UCSD-AML1 (cell line): ENCODE data around the gene TTBK2.
"Not testable (repeated sequence)": the region's sequence is repeated elsewhere in the genome, so short reads cannot be mapped to it uniquely, and the experiment has no call there.

Experiments used
- DNase-seq: peaks from one replicate; lab custom pipeline; 2025; ENCODE audit not compliant: unreplicated experiment; lab: John Stamatoyannopoulos, UW

The TTBK2 gene

DNA sequence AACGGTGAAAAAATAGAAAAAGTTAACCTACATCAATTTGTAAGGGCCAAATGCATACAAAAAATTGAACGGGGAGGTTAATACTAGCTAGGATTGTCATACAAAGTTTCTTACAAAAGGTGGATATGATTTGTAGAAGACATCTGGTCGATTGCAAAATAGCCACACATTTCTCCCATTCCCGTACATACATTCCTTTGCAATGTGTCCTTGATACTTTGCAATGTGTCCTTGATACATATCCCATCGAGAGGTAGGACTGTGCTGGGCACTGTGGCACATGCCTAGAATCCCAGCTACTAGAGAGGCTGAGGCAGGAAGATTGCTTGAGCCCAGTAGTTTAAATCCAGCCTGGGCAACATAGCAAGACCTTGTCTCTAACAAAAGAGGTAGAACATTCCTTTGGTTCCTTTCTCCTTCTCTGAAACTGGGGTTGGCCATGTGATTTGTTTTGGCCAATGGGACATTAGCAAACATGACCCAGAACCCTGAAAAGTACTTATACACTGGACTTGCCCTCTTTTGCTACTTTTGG lies 9.5 kb downstream of the TTBK2 start:
- no peak for DNase-seq

GRCh38 chr15:42908538-42908937 lies 12.0 kb downstream of the TTBK2 start:
- DNase-seq, result no peak

- DNase-seq, result no peak
Observed at GRCh38 chr15:42903388-42904324, 16.9 kb downstream of the TTBK2 start.

DNA sequence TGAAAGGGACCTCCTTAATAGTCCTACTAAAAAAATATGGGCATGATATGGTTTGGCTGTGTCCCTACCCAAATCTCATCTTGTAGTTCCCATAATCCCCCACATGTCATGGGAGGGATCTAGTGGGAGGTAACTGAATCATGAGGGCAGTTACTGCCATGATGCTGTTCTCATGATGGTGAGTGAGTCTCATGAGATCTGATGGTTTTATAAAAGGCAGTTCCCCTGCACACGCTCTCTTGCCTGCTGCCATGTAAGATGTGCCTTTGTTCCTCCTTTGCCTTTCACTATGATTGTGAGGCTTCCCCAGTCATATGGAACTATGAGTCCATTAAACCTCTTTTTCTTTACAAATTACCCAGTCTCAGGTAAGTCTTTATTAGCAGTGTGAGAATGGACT lies 26.7 kb downstream of the TTBK2 start:
- not testable (repeated sequence) for DNase-seq

- DNase-seq, result no peak
Observed at GRCh38 chr15:42891569-42891968, 29.0 kb downstream of the TTBK2 start.

- no peak for DNase-seq
Observed at GRCh38 chr15:42890161-42890913, 30.2 kb downstream of the TTBK2 start.

- DNase-seq, result not testable (repeated sequence)
Observed at GRCh38 chr15:42887384-42887783, 33.2 kb downstream of the TTBK2 start.

GRCh38 chr15:42880121-42880520 lies 40.5 kb downstream of the TTBK2 start:
- DNase-seq, result no peak

- no peak for DNase-seq
Observed at GRCh38 chr15:42879443-42879842, 41.1 kb downstream of the TTBK2 start.

GRCh38 chr15:42876224-42876623 lies 44.4 kb downstream of the TTBK2 start:
- DNase-seq, result no peak

GRCh38 chr15:42868683-42869082 lies 51.9 kb downstream of the TTBK2 start:
- no peak for DNase-seq

- no peak for DNase-seq
Observed at GRCh38 chr15:42863572-42864239, 56.9 kb downstream of the TTBK2 start.

DNA sequence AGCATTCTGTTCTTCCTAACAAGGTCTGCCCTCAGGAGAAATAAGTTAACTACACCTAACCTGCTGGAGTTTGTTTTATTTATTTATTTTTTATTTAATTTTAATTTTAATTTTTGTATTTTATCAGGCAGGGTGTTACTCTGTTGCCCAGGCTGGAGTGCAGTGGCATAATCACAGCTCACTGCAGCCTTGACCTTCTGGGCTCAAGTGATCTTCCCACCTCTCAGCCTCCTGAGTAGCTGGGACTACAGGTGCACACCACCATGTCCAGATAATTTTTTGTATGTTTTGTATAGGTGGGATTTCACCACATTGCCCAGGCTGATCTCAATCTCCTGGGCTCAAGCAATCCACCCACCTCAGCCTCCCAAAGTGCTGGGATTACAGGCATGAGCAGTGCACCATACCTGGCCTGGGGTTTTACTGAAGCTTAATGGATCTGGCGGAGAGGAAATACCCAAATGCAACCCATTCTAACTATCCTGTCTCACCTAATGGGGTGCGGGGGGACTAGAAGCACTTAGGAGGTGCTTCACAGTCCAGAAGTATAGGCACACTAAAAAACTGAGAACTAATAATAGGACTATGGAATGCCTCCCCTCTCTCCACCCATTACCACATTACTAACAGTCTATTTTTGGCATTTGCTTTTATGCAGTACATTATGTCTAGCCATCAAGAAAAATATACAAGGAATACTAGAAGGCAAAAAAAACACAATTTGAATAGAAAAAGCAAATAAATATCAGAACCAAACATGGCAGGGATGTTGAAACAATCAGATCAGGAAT lies 61.4 kb downstream of the TTBK2 start:
- no peak for DNase-seq

GRCh38 chr15:42858540-42858939 lies 62.0 kb downstream of the TTBK2 start:
- no peak for DNase-seq

GRCh38 chr15:42854576-42854975 lies 66.0 kb downstream of the TTBK2 start:
- DNase-seq, result no peak

- DNase-seq, result no peak
Observed at GRCh38 chr15:42849836-42850235, 70.7 kb downstream of the TTBK2 start.

DNA sequence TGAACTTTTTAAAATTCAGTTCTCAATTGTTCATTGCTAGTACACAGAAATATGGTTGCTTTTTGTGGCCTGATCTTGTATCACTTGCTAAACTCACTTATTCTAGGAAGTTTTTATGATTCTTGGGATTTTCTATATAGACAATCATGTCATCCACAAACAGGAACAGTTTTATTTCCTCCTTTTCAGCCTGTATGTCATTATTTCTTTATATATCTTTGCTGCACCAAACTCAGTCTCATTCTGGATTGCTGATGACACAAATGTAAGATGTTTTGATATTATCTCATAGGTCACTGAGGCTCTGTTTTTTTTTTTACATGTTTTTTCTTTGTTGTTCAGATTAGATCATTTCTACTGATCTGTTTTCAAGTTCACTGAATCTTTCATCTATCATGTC lies 71.7 kb downstream of the TTBK2 start:
- DNase-seq, result no peak

DNA sequence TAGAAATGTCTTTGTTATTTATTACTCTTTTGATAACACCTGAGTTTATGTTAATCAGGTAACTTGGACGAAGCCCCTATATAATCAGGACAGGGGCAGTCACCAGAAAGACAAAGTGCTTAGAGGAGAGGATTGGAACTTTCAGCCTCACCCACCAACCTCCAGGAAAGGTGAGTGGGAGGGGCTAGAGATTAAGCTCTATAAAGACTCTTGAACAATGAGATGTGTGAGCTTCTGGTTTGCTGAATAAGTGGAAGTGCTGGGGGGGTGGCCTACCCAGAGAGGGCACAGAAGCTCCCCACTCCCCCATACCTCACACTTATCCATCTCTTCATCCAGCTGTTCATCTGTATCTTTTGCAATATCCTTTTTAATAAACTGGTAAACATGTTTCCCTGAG lies 73.9 kb downstream of the TTBK2 start:
- no peak for DNase-seq

GRCh38 chr15:42845581-42845980 lies 75.0 kb downstream of the TTBK2 start:
- DNase-seq, result no peak

DNA sequence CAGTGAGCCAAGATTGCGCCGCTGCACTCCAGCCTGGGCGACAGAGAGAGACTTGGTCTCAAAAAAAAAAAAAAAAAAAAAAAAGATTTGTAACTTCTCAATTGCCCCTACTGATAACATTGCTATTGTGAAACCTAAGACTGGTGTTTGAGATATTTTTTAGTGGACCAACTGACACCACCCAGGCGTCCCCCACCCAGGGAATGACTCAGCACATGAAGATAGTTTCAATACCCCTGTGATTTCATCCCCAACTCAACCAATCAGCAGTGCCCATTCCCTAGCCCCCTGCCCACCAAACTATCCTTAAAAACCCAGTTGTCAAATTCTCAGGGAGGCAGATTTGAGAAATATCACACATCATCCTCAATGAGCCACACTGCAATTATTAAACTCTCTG lies 76.9 kb downstream of the TTBK2 start:
- no peak for DNase-seq

DNA sequence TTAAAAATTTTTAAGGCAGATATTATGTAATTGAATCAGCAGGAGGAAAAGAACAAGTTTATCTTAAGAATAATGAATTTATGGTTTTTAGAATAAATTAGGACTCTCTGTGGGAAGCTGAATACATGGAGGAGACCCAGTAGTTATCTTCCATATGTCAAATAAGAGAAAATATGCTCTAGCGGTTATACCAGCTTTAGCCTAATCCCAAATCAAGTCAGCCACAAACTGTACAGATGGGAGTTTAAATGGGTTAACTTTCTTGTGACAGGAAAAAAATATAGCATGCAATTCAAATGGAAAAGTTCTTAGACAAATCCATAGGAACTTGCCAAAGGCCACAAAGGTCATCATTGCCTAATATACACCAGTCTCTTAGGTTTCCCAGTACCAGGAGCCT lies 84.3 kb downstream of the TTBK2 start:
- DNase-seq, result no peak
